GF-D8 (cell line): ENCODE data around the gene MB21D2.
"Not testable (repeated sequence)": the region's sequence is repeated elsewhere in the genome, so short reads cannot be mapped to it uniquely, and the experiment has no call there.

Source experiments
- DNase-seq: peaks from one replicate; lab custom pipeline; 2025; lab: John Stamatoyannopoulos, UW

MB21D2 gene, protein sequence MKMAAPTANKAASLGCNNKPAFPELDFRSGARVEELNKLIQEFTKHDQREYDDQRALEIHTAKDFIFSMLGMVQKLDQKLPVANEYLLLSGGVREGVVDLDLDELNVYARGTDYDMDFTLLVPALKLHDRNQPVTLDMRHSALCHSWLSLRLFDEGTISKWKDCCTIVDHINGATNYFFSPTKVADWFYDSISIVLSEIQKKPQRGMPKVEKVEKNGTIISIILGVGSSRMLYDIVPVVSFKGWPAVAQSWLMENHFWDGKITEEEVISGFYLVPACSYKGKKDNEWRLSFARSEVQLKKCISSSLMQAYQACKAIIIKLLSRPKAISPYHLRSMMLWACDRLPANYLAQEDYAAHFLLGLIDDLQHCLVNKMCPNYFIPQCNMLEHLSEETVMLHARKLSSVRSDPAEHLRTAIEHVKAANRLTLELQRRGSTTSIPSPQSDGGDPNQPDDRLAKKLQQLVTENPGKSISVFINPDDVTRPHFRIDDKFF

DNA sequence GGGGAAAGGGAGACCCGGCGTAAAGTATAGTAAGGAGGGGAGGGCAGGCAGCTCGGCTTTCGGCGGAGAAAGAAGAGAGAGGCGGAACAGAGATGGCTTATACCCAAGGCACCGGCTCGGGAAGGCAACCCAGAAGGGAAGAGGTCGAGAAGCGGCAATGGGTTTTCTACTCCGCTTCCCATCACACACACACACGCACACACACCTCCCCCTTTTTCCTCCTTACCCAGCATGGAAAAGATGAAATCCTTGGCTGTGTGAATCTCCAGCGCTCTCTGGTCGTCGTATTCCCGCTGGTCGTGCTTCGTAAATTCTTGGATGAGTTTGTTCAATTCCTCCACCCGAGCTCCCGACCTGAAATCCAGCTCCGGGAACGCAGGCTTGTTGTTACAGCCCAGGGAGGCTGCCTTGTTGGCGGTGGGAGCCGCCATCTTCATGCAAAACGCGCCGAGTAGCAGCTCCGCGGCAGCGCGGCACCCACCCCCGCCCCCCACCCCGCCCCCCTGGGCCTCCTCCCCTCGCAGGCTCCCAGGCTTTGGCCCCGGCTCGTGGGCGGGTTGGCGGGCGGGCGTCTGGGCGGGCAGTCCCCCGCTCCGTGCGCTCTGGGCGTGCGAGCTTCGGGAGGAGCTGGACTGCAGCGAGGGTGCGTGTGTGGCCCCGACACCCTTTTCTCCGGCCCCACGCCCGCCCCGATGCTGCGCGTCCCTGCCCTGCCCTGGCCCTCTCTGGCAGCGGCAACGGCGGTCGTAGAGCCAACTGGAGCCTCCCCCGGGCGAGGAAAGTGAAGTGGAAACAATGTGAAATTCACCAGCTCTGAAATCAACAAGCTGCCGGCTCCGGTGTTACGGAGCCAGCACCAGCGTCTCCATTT, at the start of gene MB21D2:
TSS of gene MB21D2 (minus strand) at position 453 of the 871 bp plus-strand sequence. CDS start at position 437, 16 bp downstream.
- no peak for DNase-seq

DNA sequence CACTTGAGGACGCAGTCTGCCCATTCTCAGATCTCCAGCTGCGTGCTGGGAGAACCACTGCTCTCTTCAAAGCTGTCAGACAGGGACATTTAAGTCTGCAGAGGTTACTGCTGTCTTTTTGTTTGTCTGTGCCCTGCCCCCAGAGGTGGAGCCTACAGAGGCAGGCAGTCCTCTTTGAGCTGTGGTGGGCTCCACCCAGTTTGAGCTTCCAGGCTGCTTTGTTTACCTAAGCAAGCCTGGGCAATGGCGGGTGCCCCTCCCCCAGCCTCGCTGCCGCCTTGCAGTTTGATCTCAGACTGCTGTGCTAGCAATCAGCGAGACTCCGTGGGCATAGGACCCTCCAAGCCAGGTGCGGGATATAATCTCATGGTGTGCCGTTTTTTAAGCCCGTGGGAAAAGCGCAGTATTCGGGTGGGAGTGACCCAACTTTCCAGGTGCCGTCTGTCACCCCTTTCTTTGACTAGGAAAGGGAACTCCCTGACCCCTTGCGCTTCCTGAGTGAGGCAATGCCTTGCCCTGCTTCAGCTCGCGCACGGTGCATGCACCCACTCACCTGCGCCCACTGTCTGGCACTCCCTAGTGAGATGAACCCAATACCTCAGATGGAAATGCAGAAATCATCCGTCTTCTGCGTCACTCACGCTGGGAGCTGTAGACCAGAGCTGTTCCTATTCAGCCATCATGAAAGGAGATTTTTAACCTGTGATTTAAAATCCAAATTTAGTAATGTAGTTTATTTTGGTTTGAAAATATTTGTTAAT, 47.5 kb upstream of the MB21D2 start:
- not testable (repeated sequence) for DNase-seq

DNA sequence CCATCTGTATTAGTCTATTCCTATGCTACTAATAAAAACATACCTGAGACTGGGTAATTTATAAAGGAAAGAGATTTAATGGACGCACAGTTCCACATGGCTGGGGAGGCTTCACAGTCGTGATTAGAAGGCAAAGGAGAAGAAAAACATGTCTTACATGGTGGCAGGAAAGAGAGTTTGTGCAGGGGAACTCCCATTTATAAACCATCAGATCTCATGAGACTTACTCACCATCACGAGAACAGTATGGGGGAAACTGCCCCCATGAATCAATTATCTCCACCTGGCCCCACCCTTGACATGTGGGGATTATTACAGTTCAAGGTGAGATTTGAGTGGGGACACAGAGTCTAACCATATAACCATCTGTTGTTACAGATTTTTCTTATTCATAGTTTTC, 42.1 kb upstream of the MB21D2 start:
- no peak for DNase-seq

DNA sequence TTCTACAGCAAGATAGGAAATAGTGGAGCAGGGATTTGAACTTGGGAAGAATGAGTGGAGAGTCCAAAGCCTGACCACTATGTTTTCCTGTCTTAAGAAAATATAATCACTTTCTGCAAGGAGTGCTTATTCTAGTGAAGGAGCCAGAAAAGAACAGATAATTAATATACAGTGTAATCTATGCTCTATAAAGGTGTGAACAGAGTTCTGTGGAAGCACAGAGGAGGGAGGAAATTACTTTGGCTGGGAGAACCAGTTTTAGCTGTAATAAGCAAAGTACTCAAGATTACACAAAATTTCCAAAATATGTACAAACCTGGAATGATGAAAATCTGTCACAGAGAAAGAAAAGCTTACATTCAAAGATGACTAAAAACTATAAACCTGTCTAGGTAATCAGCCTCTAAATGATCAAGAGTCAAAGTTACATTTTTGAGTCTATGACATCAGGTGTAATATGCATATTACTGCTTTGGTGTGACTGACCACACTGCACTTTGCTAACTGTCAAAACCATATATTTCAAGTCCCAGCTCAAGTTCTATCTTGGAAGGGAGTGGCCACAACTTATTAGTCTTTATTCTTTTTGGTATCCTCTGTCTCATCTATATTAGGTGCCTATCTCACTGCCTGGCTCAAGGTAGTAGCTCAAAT, 40.7 kb upstream of the MB21D2 start:
- no peak for DNase-seq

DNA sequence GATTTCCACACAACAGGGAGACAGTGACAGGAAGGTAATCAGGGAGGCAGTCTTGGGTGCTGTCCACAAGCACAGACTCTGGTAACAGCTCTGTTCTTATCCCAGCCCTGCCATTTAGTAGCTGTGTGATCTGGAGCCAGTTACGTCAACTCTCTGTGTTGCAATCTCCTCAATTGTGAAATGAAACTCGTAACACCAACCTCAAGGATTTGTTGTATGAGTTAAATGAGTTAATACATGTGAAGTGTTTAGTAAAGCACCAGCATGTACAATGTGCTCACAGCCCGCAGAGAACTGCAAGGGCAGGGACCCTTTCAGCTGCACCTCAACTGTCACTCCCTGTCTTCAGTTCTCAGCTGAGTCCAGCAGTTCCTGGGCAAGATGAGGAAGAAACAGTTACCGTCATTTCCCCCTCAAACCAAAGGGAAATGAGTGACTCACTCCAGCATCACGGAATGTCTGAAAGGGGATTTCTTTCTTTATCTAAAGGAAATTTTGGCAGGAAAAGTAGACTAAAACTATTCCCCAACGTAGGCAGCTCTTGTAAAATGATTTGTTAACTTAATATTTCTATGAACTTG, 39.9 kb upstream of the MB21D2 start:
- peak; percentile 40 for DNase-seq

DNA sequence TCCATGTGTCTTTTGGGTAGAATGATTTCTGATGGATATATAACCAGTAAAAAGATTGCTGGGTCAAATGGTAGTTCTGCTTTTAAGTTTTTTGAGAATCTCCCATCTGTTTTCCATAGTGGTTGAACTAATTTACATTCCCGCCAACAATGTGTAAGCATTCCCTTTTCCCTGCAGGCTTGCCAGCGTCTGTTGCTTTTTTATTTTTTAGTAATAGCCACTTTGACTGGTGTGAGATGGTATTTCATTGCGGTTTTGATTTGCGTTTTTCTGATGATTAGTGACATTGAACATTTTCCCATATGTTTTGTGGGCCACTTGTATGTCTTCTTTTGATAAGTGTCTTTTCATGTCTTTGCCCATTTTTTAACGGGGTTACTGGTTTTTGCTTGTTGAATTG, 36.3 kb upstream of the MB21D2 start:
- no peak for DNase-seq

DNA sequence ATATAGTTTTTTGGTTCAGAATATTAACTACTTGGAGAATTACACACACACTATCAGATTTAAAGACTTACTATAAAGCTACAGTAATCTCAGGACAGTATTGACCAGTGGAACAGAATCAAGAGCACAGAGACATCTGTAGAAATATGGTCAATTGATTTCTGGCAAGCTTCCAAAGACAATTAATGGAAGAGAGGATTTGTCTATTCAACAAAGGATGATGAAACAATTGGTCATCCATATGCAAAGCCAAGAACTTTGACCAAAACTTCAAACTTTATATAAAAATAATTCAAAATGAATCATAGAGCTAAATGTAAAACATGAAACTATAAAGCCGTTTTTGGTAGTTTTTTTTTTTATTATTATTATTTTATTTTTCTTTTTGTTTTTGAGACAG, 29.8 kb upstream of the MB21D2 start:
- DNase-seq: no peak

DNA sequence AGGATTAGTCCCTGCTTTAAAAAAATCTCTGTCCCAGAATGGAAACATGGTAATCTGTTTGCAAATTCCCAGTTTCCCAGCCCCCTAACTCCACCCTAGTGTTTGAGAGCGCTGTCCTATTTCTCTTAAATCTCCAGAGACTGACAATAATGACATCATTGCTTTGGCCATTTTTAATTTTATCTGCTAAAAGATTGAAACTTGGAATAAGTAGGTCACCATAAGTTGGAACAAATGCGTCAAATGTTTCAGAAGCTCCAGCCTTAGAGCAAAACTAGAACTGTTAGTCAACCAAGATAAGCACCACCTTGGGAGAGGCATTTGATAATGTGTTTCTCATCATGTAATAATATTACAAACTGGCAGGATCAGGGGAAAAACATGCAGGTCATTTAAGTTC, 25.7 kb upstream of the MB21D2 start:
- DNase-seq: no peak

DNA sequence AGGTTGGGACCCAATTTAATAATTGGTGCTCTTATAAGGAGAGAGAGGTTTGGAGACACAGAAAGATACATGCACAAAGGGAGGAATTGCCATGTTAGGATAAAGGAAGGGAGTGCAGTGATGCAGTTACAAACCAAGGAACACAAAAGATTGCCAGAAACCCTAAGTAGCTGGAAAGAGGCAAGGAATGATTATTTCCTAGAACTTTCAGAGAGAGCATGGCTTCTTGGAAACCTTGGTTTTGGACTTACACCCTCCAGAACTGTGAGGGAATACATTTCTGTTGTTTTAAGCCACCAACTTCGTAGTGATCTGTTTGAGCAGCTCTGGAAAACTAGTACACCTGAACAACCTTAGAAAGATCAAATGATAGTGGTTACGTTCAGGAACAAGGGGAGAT, 25.0 kb upstream of the MB21D2 start:
- no peak for DNase-seq

DNA sequence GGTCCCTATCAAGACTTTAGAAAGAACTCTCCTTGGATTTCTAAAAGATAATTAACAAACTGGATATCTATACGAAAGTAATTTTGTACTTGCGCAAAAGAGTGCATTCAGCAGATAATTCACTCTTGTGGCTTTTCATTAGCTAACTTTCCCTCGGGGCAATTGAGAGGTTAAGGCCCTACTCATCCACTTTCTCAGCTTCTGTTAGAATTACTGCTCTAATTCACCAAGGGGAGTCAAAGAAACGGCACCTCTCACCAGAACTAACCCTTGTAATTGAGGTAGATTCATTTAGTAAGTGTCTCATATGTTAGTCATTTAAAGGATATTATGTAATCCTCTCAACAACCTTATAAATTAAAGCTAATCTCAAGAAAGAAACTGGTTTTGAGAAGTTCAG, 22.5 kb upstream of the MB21D2 start:
- DNase-seq: no peak

DNA sequence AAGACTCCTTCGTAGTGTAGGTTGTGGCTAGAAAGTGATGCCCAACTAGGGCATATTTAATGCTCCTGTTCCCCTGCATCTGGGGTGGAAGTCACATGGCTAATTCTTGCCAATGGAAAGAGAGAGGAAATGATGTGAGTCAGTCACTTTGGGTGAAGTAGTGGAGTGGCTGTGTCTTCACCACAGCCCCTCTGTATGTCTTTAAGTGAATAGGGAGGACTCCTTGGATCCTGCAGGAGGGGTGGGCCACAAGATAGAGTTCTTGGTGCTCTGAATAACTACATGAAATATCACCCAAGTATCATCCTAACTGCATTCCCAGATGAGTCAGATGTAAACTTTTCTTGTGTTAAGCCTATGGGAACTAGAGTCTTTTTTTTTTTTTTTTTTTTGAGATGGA, 17.8 kb upstream of the MB21D2 start:
- DNase-seq: no peak

DNA sequence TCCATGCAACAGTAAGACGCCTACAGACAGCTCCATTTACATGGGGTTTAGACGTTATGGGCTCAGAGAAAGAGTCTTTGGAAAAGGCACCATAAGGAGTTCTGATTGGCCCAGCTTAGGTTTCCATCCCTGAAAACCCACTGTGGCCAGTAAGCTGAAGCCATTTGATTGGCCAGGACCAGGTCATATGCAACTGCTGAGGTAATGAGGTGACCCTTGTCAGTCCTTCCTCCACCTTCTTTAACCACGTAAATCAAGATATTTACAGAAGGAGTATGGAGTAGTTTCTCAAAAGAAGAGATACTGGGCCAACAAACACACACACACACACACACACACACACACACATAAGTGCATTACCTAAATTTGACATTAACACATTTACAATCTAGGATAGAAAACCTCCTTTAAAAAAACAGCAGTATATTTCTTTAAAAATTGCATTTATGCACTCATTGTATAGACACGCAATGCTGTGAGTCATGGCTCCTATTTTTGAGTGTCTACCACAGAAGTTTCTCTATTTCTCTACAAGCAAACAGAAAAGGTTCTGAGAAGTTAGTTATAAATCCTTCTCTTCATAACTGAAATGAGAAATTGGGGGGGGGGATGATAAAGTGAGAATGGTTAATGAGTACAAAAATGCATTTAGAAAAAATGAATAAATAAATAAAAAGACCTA, 16.3 kb upstream of the MB21D2 start:
- DNase-seq: no peak

DNA sequence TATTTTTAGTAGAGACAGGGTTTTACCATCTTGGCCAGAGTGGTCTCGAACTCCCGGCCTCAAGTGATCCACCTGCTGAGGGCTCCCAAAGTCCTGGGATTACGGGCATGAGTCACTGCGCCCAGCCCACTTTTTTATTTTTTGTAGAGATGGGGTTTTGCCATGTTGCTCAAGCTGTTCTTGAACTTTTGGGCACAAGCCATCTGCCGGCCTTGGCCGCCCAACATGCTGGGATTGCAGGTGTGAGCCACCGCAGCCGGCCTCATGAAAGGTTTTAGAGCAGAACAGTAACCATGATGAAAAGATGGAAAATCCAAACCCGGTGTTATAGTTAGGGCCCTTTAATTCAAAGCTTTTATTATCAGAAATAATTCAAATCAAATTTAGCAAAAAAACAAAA, 15.6 kb upstream of the MB21D2 start:
- no peak for DNase-seq

DNA sequence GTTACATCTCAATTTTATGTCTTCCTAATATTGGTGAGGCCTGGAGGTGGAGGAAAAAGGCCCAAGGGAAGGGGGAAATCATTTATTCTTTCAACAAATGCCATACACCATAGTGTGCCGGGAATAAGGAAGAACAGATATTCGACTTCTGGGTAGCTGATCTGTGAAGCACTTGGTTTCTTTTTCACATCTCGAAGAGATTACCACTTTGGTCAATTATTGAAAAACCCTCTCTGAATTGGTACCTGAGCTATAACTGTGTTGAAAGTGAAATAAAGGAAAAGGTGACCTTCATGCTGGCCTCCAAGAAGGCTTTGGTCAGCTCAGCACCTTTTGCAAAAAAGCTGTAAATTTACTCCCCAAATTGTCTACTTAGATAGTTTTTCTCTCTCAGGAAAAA, 14.2 kb upstream of the MB21D2 start:
- no peak for DNase-seq

DNA sequence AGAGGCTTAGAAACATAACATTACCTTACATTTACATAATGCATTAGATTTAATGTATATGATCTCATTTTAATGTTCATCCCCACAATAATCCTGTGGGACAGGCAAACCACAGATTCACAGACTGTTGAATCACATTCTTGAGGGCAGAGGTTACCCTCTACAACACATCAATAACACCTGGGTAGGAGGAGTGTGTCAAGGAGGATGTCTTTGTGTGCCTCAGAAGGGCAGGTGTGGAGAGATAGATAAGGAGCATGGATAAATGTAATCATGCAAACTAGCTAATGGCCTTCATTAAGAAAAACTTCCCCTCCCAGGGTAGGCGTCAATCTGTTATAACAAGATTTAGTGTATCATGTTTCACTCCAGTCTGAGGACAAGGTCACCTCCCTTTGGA, 12.9 kb upstream of the MB21D2 start:
- DNase-seq: no peak

DNA sequence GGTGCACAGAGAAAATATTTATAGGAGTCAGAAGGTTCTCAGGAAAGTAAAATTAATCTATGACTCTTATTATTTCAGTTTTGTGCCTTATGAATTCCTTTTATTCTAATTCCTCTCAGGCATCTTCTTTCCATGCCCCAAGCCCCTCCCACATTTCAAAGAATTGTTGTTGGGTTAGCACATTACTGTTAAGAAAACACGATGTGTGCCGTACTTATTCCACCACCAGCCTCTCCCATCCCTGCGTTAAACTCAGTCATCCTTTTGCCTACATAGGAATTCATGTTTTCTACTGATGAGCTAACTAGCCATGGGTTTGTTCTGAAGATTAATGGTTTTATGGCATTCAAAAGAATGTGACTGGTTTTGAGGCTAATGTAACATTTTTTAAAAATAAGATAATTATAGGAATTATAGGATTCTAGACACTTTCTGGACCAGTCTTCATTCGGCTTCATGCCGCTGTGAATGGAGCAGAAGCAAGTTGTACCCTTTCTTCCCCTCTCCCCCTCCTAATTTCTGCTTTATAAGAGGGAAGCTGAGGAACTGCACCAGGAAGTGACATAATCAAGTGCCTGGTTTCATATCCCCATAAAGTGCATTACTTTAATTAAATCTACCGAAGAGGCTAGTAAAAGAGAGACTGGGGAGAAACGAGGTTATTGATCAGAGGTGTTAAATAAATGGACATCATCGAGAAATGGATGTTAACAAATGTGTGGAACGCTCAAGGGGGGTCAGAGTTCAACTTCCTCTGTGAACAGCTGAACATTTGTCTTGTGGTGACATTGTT, 12.3 kb upstream of the MB21D2 start:
- DNase-seq: no peak

DNA sequence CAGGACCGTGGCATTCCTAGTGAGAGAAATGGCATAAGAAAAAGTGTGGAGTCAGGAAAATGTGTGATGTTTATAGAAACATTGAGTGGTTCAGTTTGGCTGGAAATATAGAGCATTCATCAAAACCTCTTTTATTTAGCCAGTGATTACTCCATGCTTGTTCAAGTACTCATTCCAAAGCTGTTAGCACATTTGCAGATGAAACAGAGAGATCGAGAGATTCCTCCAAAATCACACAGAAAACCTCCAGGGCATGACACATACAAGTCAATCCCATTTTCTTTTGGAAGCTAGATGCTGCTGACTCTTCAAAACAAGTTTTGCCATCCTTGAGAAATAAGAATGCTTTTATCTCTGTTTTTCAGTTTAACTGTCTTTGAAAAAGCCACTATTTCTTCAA, 11.5 kb upstream of the MB21D2 start:
- DNase-seq: no peak

DNA sequence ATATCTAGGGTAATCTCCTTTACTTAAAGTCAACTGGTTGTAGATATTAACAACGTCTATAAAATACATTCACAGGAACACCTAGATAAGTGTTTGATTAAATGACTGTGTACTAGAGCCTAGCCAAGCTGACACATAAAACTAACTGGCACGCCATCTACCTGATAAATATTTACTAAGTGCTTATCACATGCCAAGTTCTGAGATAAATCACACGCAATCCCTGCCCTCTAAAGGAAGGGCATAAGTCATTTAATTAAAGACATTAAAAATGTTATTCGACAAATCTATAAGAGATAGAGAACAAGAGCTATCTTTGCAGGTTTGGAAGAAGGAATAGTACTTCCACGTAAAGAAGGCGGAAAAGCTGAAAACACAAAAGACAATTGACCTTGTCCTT, 11.1 kb upstream of the MB21D2 start:
- DNase-seq: no peak

DNA sequence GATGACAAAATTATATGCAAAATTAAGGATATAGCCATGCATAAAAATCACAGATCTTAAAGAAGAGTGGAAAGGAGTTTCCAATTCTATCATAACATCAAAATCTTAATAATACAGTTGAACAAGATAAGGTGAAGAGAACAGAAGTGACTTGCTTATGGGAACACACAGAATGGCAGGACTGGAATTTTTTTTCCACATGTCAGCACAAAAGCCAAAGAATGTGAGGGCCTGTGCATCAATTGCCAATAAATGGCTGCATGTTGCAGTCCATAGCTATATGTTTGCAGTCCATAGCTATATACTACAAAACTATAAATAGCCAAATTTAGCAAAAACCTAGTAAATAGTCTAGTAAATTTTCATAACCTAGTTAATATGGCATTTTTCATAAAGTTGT, 10.4 kb upstream of the MB21D2 start:
- DNase-seq: no peak

DNA sequence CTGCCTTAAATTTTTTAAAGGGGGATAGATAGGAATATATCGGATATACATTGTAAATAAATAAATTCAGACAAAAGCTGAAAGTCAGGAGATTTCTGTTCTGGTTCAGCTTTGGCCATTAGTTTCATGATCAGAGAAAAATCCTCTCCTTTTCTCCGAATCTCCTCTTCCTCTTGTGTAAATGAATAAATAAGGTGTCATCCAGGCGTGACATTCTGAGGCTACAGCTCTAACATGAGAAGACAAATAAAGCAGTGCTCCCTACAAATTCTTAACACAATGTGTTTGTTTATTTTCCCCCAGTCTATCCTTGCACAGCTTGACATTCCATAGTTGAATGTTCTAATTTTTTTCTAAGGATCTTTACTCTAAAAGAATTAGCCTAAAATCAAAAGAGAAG, 9.4 kb upstream of the MB21D2 start:
- DNase-seq: no peak
